ENCODE data around the gene RUBCN. TPM values are rescaled to one million over a fixed set of nuclear protein-coding genes. Genes with fewer than 3 reads are reported as not detected.

RUBCN gene
- total and polyA plus RNA-seq, 9 of the 15 experiments (the other 6 are each of a cell fraction or from before 2014, with no cell fraction given): 8.4 to 24.0 (median 11.9) TPM

GRCh38 chr3:197749315-197749600 lies 12.6 kb upstream of the RUBCN start (continued):
- TF ChIP-seq RBBP5 (IDR thresholded peaks at IDR 0.05; ENCODE audit: borderline replicate concordance, insufficient read depth, low read length, poor library complexity, severe bottlenecking) (no peak), MBD2 (IDR thresholded peaks at IDR 0.05; ENCODE audit: borderline replicate concordance, low read depth) (no peak), ARID4B (CRISPR knock-in tag; IDR thresholded peaks at IDR 0.05) (no peak), ZNF436 (CRISPR knock-in tag; IDR thresholded peaks at IDR 0.05) (no peak), TCF3 (CRISPR knock-in tag; IDR thresholded peaks at IDR 0.05) (no peak), PRDM10 (IDR thresholded peaks at IDR 0.05; ENCODE audit: partially characterized antibody) (peak; percentile 92), ZNF175 (CRISPR knock-in tag; IDR thresholded peaks at IDR 0.05; ENCODE audit: low read depth) (no peak), USF1 (CRISPR knock-in tag; IDR thresholded peaks at IDR 0.05) (0 out of 2 replicates have a peak, but pooled peaks have one; percentile 1), ZNF407 (IDR thresholded peaks at IDR 0.05; ENCODE audit: low read depth) (no peak), TEAD1 (CRISPR knock-in tag; IDR thresholded peaks at IDR 0.05) (no peak), FOSL1 (tag; conservative IDR thresholded peaks at IDR 0.05) (no peak)
